ENCODE results near the gene TGFBI. TPM values are rescaled to one million over a fixed set of nuclear protein-coding genes. Genes with fewer than 3 reads are reported as not detected.

TGFBI gene
- 204 TPM for total RNA-seq

GRCh38 chr5:136028782-136029742, at the start of gene TGFBI:
Gene TGFBI (plus strand): TSS chr5:136028988. CDS start chr5:136029056, 68 bp downstream.
- Histone ChIP-seq H3K27ac (ENCODE audit: low read depth, low read length) (peak within 1 kb of the TSS; percentile 25), H3K4me3 (ENCODE audit: low read length in 3 of 3) (peak within 1 kb of the TSS; percentile 61 to 73 (median 65)), H3K36me3 (ENCODE audit: control insufficient read depth in 3 of 3, insufficient read depth in 3 of 3, low read length in 3 of 3) (no peaks in the 10 kb centered on the region), H3K4me1 (ENCODE audit: control insufficient read depth in 3 of 3, insufficient read depth in 3 of 3, low read length in 3 of 3) (peaks cover 26 to 48% (median 40%) of the 10 kb centered on the region in 3 donors), H3K9me3 (ENCODE audit: control insufficient read depth in 3 of 3, low read length in 3 of 3) (no peaks in the 10 kb centered on the region), H3K27me3 (ENCODE audit: control insufficient read depth in 3 of 3, insufficient read depth in 3 of 3, low read length in 3 of 3) (peaks cover 0 to 12% (median 0%) of the 10 kb centered on the region in 3 donors), H3K9ac (ENCODE audit: low read depth in 1 of 3, low read length in 3 of 3) (peak within 1 kb of the TSS; percentile 63 to 81 (median 75))

GRCh38 chr5:135978993-135979392, 49.8 kb upstream of the TGFBI start:
- Histone ChIP-seq H3K27ac (ENCODE audit: low read depth, low read length) (peak overlapping the region; percentile 43), H3K36me3 (ENCODE audit: control insufficient read depth in 3 of 3, insufficient read depth in 3 of 3, low read length in 3 of 3) (no peaks in the 10 kb centered on the region), H3K9ac (ENCODE audit: low read depth in 1 of 3, low read length in 3 of 3) (no peak overlapping the region), H3K4me1 (ENCODE audit: control insufficient read depth in 3 of 3, insufficient read depth in 3 of 3, low read length in 3 of 3) (peaks cover 5 to 14% (median 13%) of the 10 kb centered on the region in 3 donors), H3K27me3 (ENCODE audit: control insufficient read depth in 3 of 3, insufficient read depth in 3 of 3, low read length in 3 of 3) (no peaks in the 10 kb centered on the region), H3K9me3 (ENCODE audit: control insufficient read depth in 3 of 3, low read length in 3 of 3) (no peaks in the 10 kb centered on the region), H3K4me3 (ENCODE audit: low read length in 3 of 3) (no peak overlapping the region)

- Histone ChIP-seq H3K4me3 (ENCODE audit: low read length in 3 of 3) (no peak overlapping the region), H3K4me1 (ENCODE audit: control insufficient read depth in 3 of 3, insufficient read depth in 3 of 3, low read length in 3 of 3) (peaks cover 5 to 14% (median 13%) of the 10 kb centered on the region in 3 donors), H3K36me3 (ENCODE audit: control insufficient read depth in 3 of 3, insufficient read depth in 3 of 3, low read length in 3 of 3) (no peaks in the 10 kb centered on the region), H3K27ac (ENCODE audit: low read depth, low read length) (peak overlapping the region; percentile 43), H3K9ac (ENCODE audit: low read depth in 1 of 3, low read length in 3 of 3) (no peak overlapping the region), H3K27me3 (ENCODE audit: control insufficient read depth in 3 of 3, insufficient read depth in 3 of 3, low read length in 3 of 3) (no peaks in the 10 kb centered on the region), H3K9me3 (ENCODE audit: control insufficient read depth in 3 of 3, low read length in 3 of 3) (no peaks in the 10 kb centered on the region)
Observed at GRCh38 chr5:135979510-135979909, 49.3 kb upstream of the TGFBI start.

GRCh38 chr5:135980620-135981019, 48.2 kb upstream of the TGFBI start:
- Histone ChIP-seq H3K27me3 (ENCODE audit: control insufficient read depth in 3 of 3, insufficient read depth in 3 of 3, low read length in 3 of 3) (no peaks in the 10 kb centered on the region), H3K4me3 (ENCODE audit: low read length in 3 of 3) (no peak overlapping the region), H3K9ac (ENCODE audit: low read depth in 1 of 3, low read length in 3 of 3) (no peak overlapping the region), H3K4me1 (ENCODE audit: control insufficient read depth in 3 of 3, insufficient read depth in 3 of 3, low read length in 3 of 3) (peaks cover 5 to 14% (median 13%) of the 10 kb centered on the region in 3 donors), H3K9me3 (ENCODE audit: control insufficient read depth in 3 of 3, low read length in 3 of 3) (no peaks in the 10 kb centered on the region), H3K36me3 (ENCODE audit: control insufficient read depth in 3 of 3, insufficient read depth in 3 of 3, low read length in 3 of 3) (no peaks in the 10 kb centered on the region), H3K27ac (ENCODE audit: low read depth, low read length) (no peak overlapping the region)

GRCh38 chr5:135985951-135986350, 42.8 kb upstream of the TGFBI start:
- no peak overlapping the region for H3K9ac ChIP-seq (ENCODE audit: low read depth in 1 of 3, low read length in 3 of 3)
- H3K9me3 ChIP-seq (ENCODE audit: control insufficient read depth in 3 of 3, low read length in 3 of 3): no peaks in the 10 kb centered on the region
- no peak overlapping the region for H3K4me3 ChIP-seq (ENCODE audit: low read length in 3 of 3)
- H3K4me1 ChIP-seq (ENCODE audit: control insufficient read depth in 3 of 3, insufficient read depth in 3 of 3, low read length in 3 of 3): peaks cover 0 to 7% (median 6%) of the 10 kb centered on the region in 3 donors
- no peaks in the 10 kb centered on the region for H3K27me3 ChIP-seq (ENCODE audit: control insufficient read depth in 3 of 3, insufficient read depth in 3 of 3, low read length in 3 of 3)
- H3K36me3 ChIP-seq (ENCODE audit: control insufficient read depth in 3 of 3, insufficient read depth in 3 of 3, low read length in 3 of 3): no peaks in the 10 kb centered on the region
- H3K27ac ChIP-seq (ENCODE audit: low read depth, low read length): peak overlapping the region; percentile 41

- Histone ChIP-seq H3K36me3 (ENCODE audit: control insufficient read depth in 3 of 3, insufficient read depth in 3 of 3, low read length in 3 of 3) (no peaks in the 10 kb centered on the region), H3K9ac (ENCODE audit: low read depth in 1 of 3, low read length in 3 of 3) (no peak overlapping the region), H3K4me3 (ENCODE audit: low read length in 3 of 3) (no peak overlapping the region), H3K27ac (ENCODE audit: low read depth, low read length) (peak overlapping the region; percentile 41), H3K27me3 (ENCODE audit: control insufficient read depth in 3 of 3, insufficient read depth in 3 of 3, low read length in 3 of 3) (no peaks in the 10 kb centered on the region), H3K4me1 (ENCODE audit: control insufficient read depth in 3 of 3, insufficient read depth in 3 of 3, low read length in 3 of 3) (peaks cover 0 to 9% (median 6%) of the 10 kb centered on the region in 3 donors), H3K9me3 (ENCODE audit: control insufficient read depth in 3 of 3, low read length in 3 of 3) (no peaks in the 10 kb centered on the region)
Observed at GRCh38 chr5:135986401-135986800, 42.4 kb upstream of the TGFBI start.

GRCh38 chr5:135986891-135987401, 41.8 kb upstream of the TGFBI start:
- no peaks in the 10 kb centered on the region for H3K36me3 ChIP-seq (ENCODE audit: control insufficient read depth in 3 of 3, insufficient read depth in 3 of 3, low read length in 3 of 3)
- H3K9ac ChIP-seq (ENCODE audit: low read depth in 1 of 3, low read length in 3 of 3): no peak overlapping the region

GRCh38 chr5:135988546-135988945, 40.2 kb upstream of the TGFBI start:
- Histone ChIP-seq H3K9me3 (ENCODE audit: control insufficient read depth in 3 of 3, low read length in 3 of 3) (no peaks in the 10 kb centered on the region), H3K4me1 (ENCODE audit: control insufficient read depth in 3 of 3, insufficient read depth in 3 of 3, low read length in 3 of 3) (peaks cover under 1 to 9% (median 6%) of the 10 kb centered on the region in 3 donors), H3K9ac (ENCODE audit: low read depth in 1 of 3, low read length in 3 of 3) (no peak overlapping the region), H3K36me3 (ENCODE audit: control insufficient read depth in 3 of 3, insufficient read depth in 3 of 3, low read length in 3 of 3) (no peaks in the 10 kb centered on the region), H3K4me3 (ENCODE audit: low read length in 3 of 3) (no peak overlapping the region), H3K27me3 (ENCODE audit: control insufficient read depth in 3 of 3, insufficient read depth in 3 of 3, low read length in 3 of 3) (no peaks in the 10 kb centered on the region), H3K27ac (ENCODE audit: low read depth, low read length) (no peak overlapping the region)

More at GRCh38 chr5:135986891-135987401, 41.8 kb upstream of the TGFBI start:
- Histone ChIP-seq H3K4me1 (ENCODE audit: control insufficient read depth in 3 of 3, insufficient read depth in 3 of 3, low read length in 3 of 3) (peaks cover 0 to 9% (median 6%) of the 10 kb centered on the region in 3 donors), H3K27me3 (ENCODE audit: control insufficient read depth in 3 of 3, insufficient read depth in 3 of 3, low read length in 3 of 3) (no peaks in the 10 kb centered on the region), H3K4me3 (ENCODE audit: low read length in 3 of 3) (no peak overlapping the region), H3K9me3 (ENCODE audit: control insufficient read depth in 3 of 3, low read length in 3 of 3) (no peaks in the 10 kb centered on the region), H3K27ac (ENCODE audit: low read depth, low read length) (peak overlapping the region; percentile 41)

- Histone ChIP-seq H3K36me3 (ENCODE audit: control insufficient read depth in 3 of 3, insufficient read depth in 3 of 3, low read length in 3 of 3) (no peaks in the 10 kb centered on the region), H3K9me3 (ENCODE audit: control insufficient read depth in 3 of 3, low read length in 3 of 3) (no peaks in the 10 kb centered on the region), H3K4me3 (ENCODE audit: low read length in 3 of 3) (no peak overlapping the region), H3K27ac (ENCODE audit: low read depth, low read length) (no peak overlapping the region), H3K4me1 (ENCODE audit: control insufficient read depth in 3 of 3, insufficient read depth in 3 of 3, low read length in 3 of 3) (peaks cover 6 to 13% (median 7%) of the 10 kb centered on the region in 3 donors), H3K27me3 (ENCODE audit: control insufficient read depth in 3 of 3, insufficient read depth in 3 of 3, low read length in 3 of 3) (no peaks in the 10 kb centered on the region), H3K9ac (ENCODE audit: low read depth in 1 of 3, low read length in 3 of 3) (no peak overlapping the region)
Observed at GRCh38 chr5:135989686-135990085, 39.1 kb upstream of the TGFBI start.
